ENCODE data around the gene UCN. TPM values are rescaled to one million over a fixed set of nuclear protein-coding genes. Genes with fewer than 3 reads are reported as not detected.
"Not testable (repeated sequence)": the region's sequence is repeated elsewhere in the genome, so short reads cannot be mapped to it uniquely, and the experiment has no call there.

The UCN gene
- total RNA-seq, 1 experiment from 2014 or later = 6.0 TPM

GRCh38 chr2:27298391-27299080, 9.7 kb downstream of the UCN start:
- in situ Hi-C loops (cut with HindIII; ENCODE audit: low pct_unique_long_range_greater_than_20kb, low sequenced_read_pairs) = no loop called here

GRCh38 chr2:27297195-27297594, 11.1 kb downstream of the UCN start:
- DNase-seq (ENCODE audit: low read depth, low spot score) = no peak
- in situ Hi-C loops (cut with HindIII; ENCODE audit: low pct_unique_long_range_greater_than_20kb, low sequenced_read_pairs) = no loop called here

More at GRCh38 chr2:27298391-27299080, 9.7 kb downstream of the UCN start:
- DNase-seq (ENCODE audit: low read depth, low spot score) = no peak

- in situ Hi-C loops (cut with HindIII; ENCODE audit: low pct_unique_long_range_greater_than_20kb, low sequenced_read_pairs) = no loop called here
- DNase-seq (ENCODE audit: low read depth, low spot score) = no peak
These were observed 11.8 kb downstream of the UCN start for GRCh38 chr2:27296481-27296880.

GRCh38 chr2:27294928-27295327, 13.3 kb downstream of the UCN start:
- in situ Hi-C loops (cut with HindIII; ENCODE audit: low pct_unique_long_range_greater_than_20kb, low sequenced_read_pairs) = no loop called here

GRCh38 chr2:27291865-27292264, 16.4 kb downstream of the UCN start:
- peak; percentile 60 for DNase-seq (ENCODE audit: low read depth, low spot score)
- in situ Hi-C loops (cut with HindIII; ENCODE audit: low pct_unique_long_range_greater_than_20kb, low sequenced_read_pairs) = no loop called here

More at GRCh38 chr2:27294928-27295327, 13.3 kb downstream of the UCN start:
- DNase-seq (ENCODE audit: low read depth, low spot score) = no peak

GRCh38 chr2:27290549-27290948, 17.7 kb downstream of the UCN start:
- no peak for DNase-seq (ENCODE audit: low read depth, low spot score)
- in situ Hi-C loops (cut with HindIII; ENCODE audit: low pct_unique_long_range_greater_than_20kb, low sequenced_read_pairs) = no loop called here

- no peak for DNase-seq (ENCODE audit: low read depth, low spot score)
- in situ Hi-C loops (cut with HindIII; ENCODE audit: low pct_unique_long_range_greater_than_20kb, low sequenced_read_pairs) = no loop called here
These were observed 19.6 kb downstream of the UCN start for GRCh38 chr2:27288610-27289009.

GRCh38 chr2:27285481-27285880, 22.8 kb downstream of the UCN start:
- in situ Hi-C loops (cut with HindIII; ENCODE audit: low pct_unique_long_range_greater_than_20kb, low sequenced_read_pairs) = no loop called here
- DNase-seq (ENCODE audit: low read depth, low spot score) = no peak

- no peak for DNase-seq (ENCODE audit: low read depth, low spot score)
- in situ Hi-C loops (cut with HindIII; ENCODE audit: low pct_unique_long_range_greater_than_20kb, low sequenced_read_pairs) = no loop called here
These were observed 23.2 kb downstream of the UCN start for GRCh38 chr2:27284996-27285395.

GRCh38 chr2:27282892-27283291, 25.4 kb downstream of the UCN start:
- no peak for DNase-seq (ENCODE audit: low read depth, low spot score)
- in situ Hi-C loops (cut with HindIII; ENCODE audit: low pct_unique_long_range_greater_than_20kb, low sequenced_read_pairs) = no loop called here

GRCh38 chr2:27281855-27282559, 26.2 kb downstream of the UCN start, which contains the start of gene TRIM54:
Gene TRIM54 (plus strand): TSS chr2:27282429. CDS start chr2:27282732, 303 bp downstream.
- DNase-seq (ENCODE audit: low read depth, low spot score) = no peak
- in situ Hi-C loops (cut with HindIII; ENCODE audit: low pct_unique_long_range_greater_than_20kb, low sequenced_read_pairs) = no loop called here

- in situ Hi-C loops (cut with HindIII; ENCODE audit: low pct_unique_long_range_greater_than_20kb, low sequenced_read_pairs) = no loop called here
- no peak for DNase-seq (ENCODE audit: low read depth, low spot score)
These were observed 26.8 kb downstream of the UCN start for GRCh38 chr2:27281442-27281841.

GRCh38 chr2:27280826-27281225, 27.4 kb downstream of the UCN start:
- in situ Hi-C loops (cut with HindIII; ENCODE audit: low pct_unique_long_range_greater_than_20kb, low sequenced_read_pairs) = no loop called here
- no peak for DNase-seq (ENCODE audit: low read depth, low spot score)

- in situ Hi-C loops (cut with HindIII; ENCODE audit: low pct_unique_long_range_greater_than_20kb, low sequenced_read_pairs) = no loop called here
- DNase-seq (ENCODE audit: low read depth, low spot score) = no peak
These were observed 30.2 kb downstream of the UCN start for GRCh38 chr2:27278010-27278409.

- in situ Hi-C loops (cut with HindIII; ENCODE audit: low pct_unique_long_range_greater_than_20kb, low sequenced_read_pairs) = no loop called here
- DNase-seq (ENCODE audit: low read depth, low spot score) = no peak
These were observed 32.8 kb downstream of the UCN start, which contains the start of gene DNAJC5G for GRCh38 chr2:27275211-27276150. Gene DNAJC5G (plus strand): TSS chr2:27275433. CDS start chr2:27276729, 1,296 bp downstream.

GRCh38 chr2:27272537-27273522, 35.4 kb downstream of the UCN start:
- DNase-seq (ENCODE audit: low read depth, low spot score); in situ Hi-C loops (cut with HindIII; ENCODE audit: low pct_unique_long_range_greater_than_20kb, low sequenced_read_pairs): not testable (repeated sequence)

All from SK-MEL-5 (cell line).